ENCODE results near the gene SIPA1L3. TPM values are rescaled to one million over a fixed set of nuclear protein-coding genes. Genes with fewer than 3 reads are reported as not detected.

SIPA1L3 gene
- polyA plus RNA-seq, 3 donors from 2014 or later = 0.29 to 4.1 (median 3.2) TPM

- Mint-ChIP-seq H3K4me3 (no peak overlapping the region), H3K27me3 (ENCODE audit: low read depth in 3 of 3) (peaks cover 3 to 27% (median 12%) of the 10 kb centered on the region in 3 donors), H3K27ac (no peak overlapping the region), H3K4me1 (peaks cover 0 to 2% of the 10 kb centered on the region in 2 donors), H3K9me3 (no peaks in the 10 kb centered on the region), H3K36me3 (no peaks in the 10 kb centered on the region)
- peak; percentile 55 to 61 (median 58) for DNase-seq
Measured at GRCh38 chr19:38233740-38234251, 326.8 kb downstream of the SIPA1L3 start.

GRCh38 chr19:38234615-38235014, 327.6 kb downstream of the SIPA1L3 start:
- no peak for DNase-seq
- H3K9me3 Mint-ChIP-seq = no peaks in the 10 kb centered on the region
- peaks cover 0 to 2% of the 10 kb centered on the region in 2 donors for H3K4me1 Mint-ChIP-seq
- no peak overlapping the region for H3K4me3 Mint-ChIP-seq
- no peak overlapping the region for H3K27ac Mint-ChIP-seq
- peaks cover 3 to 27% (median 12%) of the 10 kb centered on the region in 3 donors for H3K27me3 Mint-ChIP-seq (ENCODE audit: low read depth in 3 of 3)
- H3K36me3 Mint-ChIP-seq = no peaks in the 10 kb centered on the region

DNA sequence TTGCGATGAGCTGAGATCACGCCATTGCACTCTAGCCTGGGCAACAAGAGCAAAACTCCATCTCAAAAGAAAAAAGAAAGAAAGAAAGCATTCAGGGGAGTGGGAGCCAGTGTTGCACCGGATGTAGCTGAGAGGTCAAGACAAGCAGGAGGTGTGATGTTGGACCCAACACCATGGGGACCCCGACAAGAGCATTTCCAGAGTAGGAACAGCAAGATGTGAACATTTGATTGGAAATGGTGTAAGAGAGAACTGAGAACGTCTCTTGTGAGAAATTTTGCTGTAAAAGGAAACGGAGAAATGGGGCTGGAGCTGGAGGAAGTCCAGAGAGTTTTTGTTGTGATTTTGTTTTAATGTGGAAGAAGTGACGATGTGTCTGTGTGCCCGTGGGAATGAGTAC, 332.8 kb downstream of the SIPA1L3 start:
- H3K36me3 Mint-ChIP-seq = no peaks in the 10 kb centered on the region
- H3K4me3 Mint-ChIP-seq = no peak overlapping the region
- H3K27ac Mint-ChIP-seq = no peak overlapping the region
- H3K27me3 Mint-ChIP-seq (ENCODE audit: low read depth in 3 of 3) = peaks cover 4 to 8% (median 7%) of the 10 kb centered on the region in 3 donors
- peaks cover 3 to 5% of the 10 kb centered on the region in 2 donors for H3K4me1 Mint-ChIP-seq
- H3K9me3 Mint-ChIP-seq = no peaks in the 10 kb centered on the region
- no peak for DNase-seq

GRCh38 chr19:38243279-38243673, 336.3 kb downstream of the SIPA1L3 start:
- no peak for DNase-seq
- Mint-ChIP-seq H3K36me3 (no peaks in the 10 kb centered on the region), H3K4me3 (peak overlapping the region in 1 of 5 donors; percentile 42), H3K27me3 (ENCODE audit: low read depth in 3 of 3) (peaks cover 2 to 6% (median 5%) of the 10 kb centered on the region in 3 donors), H3K9me3 (no peaks in the 10 kb centered on the region), H3K4me1 (peaks cover 3 to 5% of the 10 kb centered on the region in 2 donors), H3K27ac (no peak overlapping the region)

- no peak overlapping the region for H3K4me3 Mint-ChIP-seq
- H3K27me3 Mint-ChIP-seq (ENCODE audit: low read depth in 3 of 3) = peaks cover 2 to 6% (median 4%) of the 10 kb centered on the region in 3 donors
- H3K4me1 Mint-ChIP-seq = peaks cover 3 to 5% of the 10 kb centered on the region in 2 donors
- H3K36me3 Mint-ChIP-seq = no peaks in the 10 kb centered on the region
- no peak overlapping the region for H3K27ac Mint-ChIP-seq
- H3K9me3 Mint-ChIP-seq = no peaks in the 10 kb centered on the region
- no peak for DNase-seq
Measured at GRCh38 chr19:38245826-38246498, 339.0 kb downstream of the SIPA1L3 start.

DNA sequence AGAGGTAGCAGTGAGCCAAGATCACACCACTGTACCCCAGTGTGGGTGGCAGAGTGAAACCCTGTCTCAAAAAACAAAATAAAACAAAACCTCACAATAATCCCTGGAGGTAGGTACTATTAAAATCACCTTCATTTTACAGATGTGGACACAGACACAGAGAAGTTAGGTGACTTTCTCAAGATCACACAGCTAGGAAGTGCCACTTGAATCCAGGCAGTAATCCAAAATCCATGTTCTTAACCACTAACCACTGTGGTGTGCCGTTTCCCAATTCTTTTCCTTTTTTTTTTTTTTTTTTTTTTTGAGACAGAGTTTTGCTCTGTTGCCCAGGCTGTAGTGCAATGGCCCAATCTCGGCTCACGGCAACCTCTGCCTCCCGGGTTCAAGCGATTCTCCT, 340.1 kb downstream of the SIPA1L3 start:
- peaks cover 3 to 5% of the 10 kb centered on the region in 2 donors for H3K4me1 Mint-ChIP-seq

DNA sequence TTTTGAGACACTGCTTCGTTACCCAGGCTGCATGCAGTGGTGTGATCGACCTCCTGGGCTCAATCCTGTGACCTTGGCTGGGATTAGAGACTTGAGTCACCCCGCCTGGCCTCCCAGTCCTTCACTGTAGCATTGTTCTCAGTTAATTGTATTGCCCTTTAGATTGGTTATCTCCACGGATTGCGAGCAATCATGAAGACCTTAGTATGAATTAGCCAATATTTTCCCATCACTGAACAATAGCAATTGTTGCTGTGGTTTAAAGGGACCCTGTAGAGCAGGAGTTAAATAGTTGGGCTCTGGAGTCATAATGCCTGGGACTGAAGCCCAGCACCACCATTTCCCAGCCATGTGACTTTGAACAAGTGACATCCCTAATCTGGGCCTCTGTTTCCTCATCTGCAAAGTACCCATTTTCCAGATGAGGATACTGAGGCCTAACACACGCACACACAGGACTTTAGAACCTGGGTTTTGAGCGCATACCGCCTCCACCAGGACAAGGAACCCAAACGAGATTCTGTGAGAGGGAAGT, 340.8 kb downstream of the SIPA1L3 start:
- no peaks in the 10 kb centered on the region for H3K36me3 Mint-ChIP-seq
- H3K27ac Mint-ChIP-seq = no peak overlapping the region
- peaks cover 3 to 5% of the 10 kb centered on the region in 2 donors for H3K4me1 Mint-ChIP-seq
- H3K4me3 Mint-ChIP-seq = no peak overlapping the region
- H3K9me3 Mint-ChIP-seq = no peaks in the 10 kb centered on the region
- peaks cover 2 to 9% (median 3%) of the 10 kb centered on the region in 3 donors for H3K27me3 Mint-ChIP-seq (ENCODE audit: low read depth in 3 of 3)
- no peak for DNase-seq

More for the DNA sequence above, 340.1 kb downstream of the SIPA1L3 start:
- DNase-seq = no peak
- Mint-ChIP-seq H3K27me3 (ENCODE audit: low read depth in 3 of 3) (peaks cover 2 to 9% (median 3%) of the 10 kb centered on the region in 3 donors), H3K36me3 (no peaks in the 10 kb centered on the region), H3K27ac (no peak overlapping the region), H3K9me3 (no peaks in the 10 kb centered on the region), H3K4me3 (no peak overlapping the region)

- H3K27me3 Mint-ChIP-seq (ENCODE audit: low read depth in 3 of 3) = peaks cover 2 to 9% (median 3%) of the 10 kb centered on the region in 3 donors
- H3K27ac Mint-ChIP-seq = no peak overlapping the region
- H3K9me3 Mint-ChIP-seq = no peaks in the 10 kb centered on the region
- no peaks in the 10 kb centered on the region for H3K36me3 Mint-ChIP-seq
- DNase-seq = no peak
- H3K4me3 Mint-ChIP-seq = no peak overlapping the region
- peaks cover 3 to 5% of the 10 kb centered on the region in 2 donors for H3K4me1 Mint-ChIP-seq
Measured at GRCh38 chr19:38248421-38248820, 341.4 kb downstream of the SIPA1L3 start.

GRCh38 chr19:38250428-38250820, 343.4 kb downstream of the SIPA1L3 start:
- Mint-ChIP-seq H3K27ac (no peak overlapping the region), H3K27me3 (ENCODE audit: low read depth in 3 of 3) (peaks cover 5 to 10% (median 6%) of the 10 kb centered on the region in 3 donors), H3K4me1 (no peaks in the 10 kb centered on the region), H3K36me3 (no peaks in the 10 kb centered on the region), H3K9me3 (no peaks in the 10 kb centered on the region), H3K4me3 (no peak overlapping the region)
- DNase-seq = no peak

DNA sequence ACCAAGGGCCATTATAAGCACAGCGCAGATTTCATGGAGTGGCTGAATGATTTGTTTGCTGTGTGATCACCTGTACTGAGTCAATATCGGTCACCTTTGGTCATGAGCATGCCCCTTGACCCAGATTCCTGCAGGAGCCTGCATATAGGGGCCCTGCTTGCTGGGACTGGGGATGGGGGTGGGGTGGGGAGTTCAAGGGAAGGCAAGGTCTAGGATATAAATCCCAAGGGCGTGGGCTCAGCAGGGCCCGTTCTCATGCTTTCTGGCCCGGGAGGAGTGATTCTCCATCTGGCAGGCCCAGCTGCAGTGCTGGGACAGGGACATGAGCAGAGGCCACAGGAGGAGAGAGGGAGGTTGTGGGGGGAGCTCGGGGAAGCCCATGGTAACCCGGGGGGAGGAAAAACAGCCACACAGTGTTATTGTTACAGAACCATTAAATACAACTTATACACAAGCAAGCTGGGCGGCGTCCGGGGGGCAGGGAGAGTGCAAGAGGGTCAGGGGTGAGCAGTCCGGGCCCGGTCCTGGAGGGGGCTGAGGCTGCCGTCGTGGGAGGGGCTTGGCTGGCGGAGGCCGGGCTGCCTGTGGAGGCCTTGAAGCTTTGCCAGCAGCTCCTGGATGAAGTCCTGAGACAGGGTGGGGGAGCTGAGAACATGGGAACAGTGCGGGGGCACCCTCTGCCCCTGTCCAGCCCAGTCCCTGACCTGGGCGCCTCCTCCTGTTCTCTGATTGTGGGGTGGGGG, 344.0 kb downstream of the SIPA1L3 start:
- H3K4me3 Mint-ChIP-seq = no peak overlapping the region
- no peak for DNase-seq
- H3K27ac Mint-ChIP-seq = no peak overlapping the region
- no peaks in the 10 kb centered on the region for H3K4me1 Mint-ChIP-seq
- peaks cover 3 to 12% (median 8%) of the 10 kb centered on the region in 3 donors for H3K27me3 Mint-ChIP-seq (ENCODE audit: low read depth in 3 of 3)
- H3K36me3 Mint-ChIP-seq = no peaks in the 10 kb centered on the region
- H3K9me3 Mint-ChIP-seq = no peaks in the 10 kb centered on the region

DNA sequence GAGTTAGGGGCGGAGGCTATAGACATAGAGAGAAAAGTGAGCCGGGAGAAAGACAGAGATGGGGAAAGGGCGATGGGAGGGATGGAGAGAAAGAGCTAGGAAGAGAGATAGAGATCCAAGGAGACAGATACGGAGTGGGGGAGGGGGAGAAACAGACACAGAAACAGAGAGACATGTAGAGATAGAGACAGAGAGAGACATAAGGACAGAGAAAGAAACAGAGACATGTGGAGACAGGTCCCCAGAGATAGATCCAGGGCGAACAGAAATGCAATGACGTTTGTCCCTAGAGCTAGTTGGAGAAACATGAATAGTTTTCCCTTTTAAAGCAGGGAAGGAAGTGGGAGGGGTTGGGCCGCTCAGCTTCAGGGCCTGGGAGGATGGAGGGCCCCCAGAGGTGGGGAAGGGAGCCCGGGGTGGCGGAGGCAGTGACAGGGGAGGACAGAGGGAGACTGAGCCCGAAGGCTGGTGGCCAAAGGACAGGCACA, 344.6 kb downstream of the SIPA1L3 start:
- no peak for DNase-seq
- peaks cover 3 to 12% (median 8%) of the 10 kb centered on the region in 3 donors for H3K27me3 Mint-ChIP-seq (ENCODE audit: low read depth in 3 of 3)
- H3K9me3 Mint-ChIP-seq = peaks cover 0 to under 1% (median 0%) of the 10 kb centered on the region in 6 donors
- no peaks in the 10 kb centered on the region for H3K4me1 Mint-ChIP-seq
- H3K36me3 Mint-ChIP-seq = no peaks in the 10 kb centered on the region
- H3K4me3 Mint-ChIP-seq = no peak overlapping the region
- H3K27ac Mint-ChIP-seq = no peak overlapping the region

- DNase-seq = no peak
- Mint-ChIP-seq H3K27me3 (ENCODE audit: low read depth in 3 of 3) (peaks cover 3 to 13% (median 12%) of the 10 kb centered on the region in 3 donors), H3K9me3 (peaks cover 0 to 2% (median 0%) of the 10 kb centered on the region in 6 donors), H3K27ac (no peak overlapping the region), H3K4me1 (no peaks in the 10 kb centered on the region), H3K4me3 (no peak overlapping the region), H3K36me3 (no peaks in the 10 kb centered on the region)
Measured at GRCh38 chr19:38252385-38252784, 345.4 kb downstream of the SIPA1L3 start.

DNA sequence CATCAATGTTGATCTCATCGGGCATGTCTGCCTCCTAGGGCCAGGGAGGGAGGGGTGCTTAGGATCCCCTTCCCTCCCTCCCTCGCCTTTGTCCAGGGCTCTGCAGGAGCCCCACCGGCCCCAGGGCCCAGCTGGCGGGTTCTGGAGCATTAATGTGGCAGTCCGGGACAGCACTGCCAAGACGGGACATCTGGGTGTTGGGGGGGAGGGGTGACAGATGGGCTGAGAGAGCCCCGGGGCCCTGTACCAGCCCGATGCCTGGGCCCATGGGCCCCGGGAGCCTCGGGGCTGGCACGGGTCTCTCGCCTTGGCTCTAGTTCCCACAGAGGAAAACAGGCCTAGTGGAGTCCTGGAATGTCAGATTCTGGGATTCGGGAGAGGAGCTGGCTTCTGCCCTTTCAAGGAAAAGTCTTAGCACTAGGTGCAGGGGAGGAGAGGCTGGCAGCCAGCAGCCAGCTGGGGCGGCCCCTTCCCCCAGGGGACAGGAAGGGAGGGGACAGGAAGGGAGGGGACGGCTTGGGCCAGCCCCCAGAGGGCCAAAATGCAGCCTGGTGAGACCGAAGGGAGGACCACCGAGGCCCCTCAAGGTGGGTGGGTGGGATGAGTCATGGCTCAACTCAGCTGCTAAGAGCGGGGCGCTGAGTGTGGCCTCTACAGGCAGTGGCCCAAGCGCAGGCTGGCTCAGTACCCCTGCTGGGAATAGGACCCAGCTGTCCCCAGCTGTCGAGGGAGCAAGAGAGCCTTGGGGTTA, 346.1 kb downstream of the SIPA1L3 start:
- no peak for DNase-seq
- H3K27me3 Mint-ChIP-seq (ENCODE audit: low read depth in 3 of 3) = peaks cover 3 to 13% (median 12%) of the 10 kb centered on the region in 3 donors
- no peaks in the 10 kb centered on the region for H3K4me1 Mint-ChIP-seq
- H3K4me3 Mint-ChIP-seq = no peak overlapping the region
- H3K36me3 Mint-ChIP-seq = no peaks in the 10 kb centered on the region
- no peak overlapping the region for H3K27ac Mint-ChIP-seq
- H3K9me3 Mint-ChIP-seq = peaks cover 0 to 2% (median 0%) of the 10 kb centered on the region in 6 donors
